Ectodermal cell (in vitro differentiated cells): ENCODE data around the gene AFAP1L2.

ENCODE experiments used
- H3K27ac ChIP-seq: 2 replicates; pipeline ENCODE4 v1.7.0; 2013; ENCODE audit warnings: mild to moderate bottlenecking, low read depth, low read length; ENCODE audit not compliant: insufficient read depth, poor library complexity, severe bottlenecking
- H3K27me3 ChIP-seq: 2 replicates; pipeline ENCODE4 v1.7.0; 2013; ENCODE audit warnings: mild to moderate bottlenecking, low read length; ENCODE audit not compliant: insufficient read depth, control insufficient read depth, poor library complexity, severe bottlenecking
- H3K36me3 ChIP-seq: one replicate; pipeline ENCODE4 v1.7.0; 2013; ENCODE audit warnings: low read length; ENCODE audit not compliant: control insufficient read depth, insufficient read depth
- H3K4me1 ChIP-seq: one replicate; pipeline ENCODE4 v1.7.0; 2013; ENCODE audit warnings: low read length; ENCODE audit not compliant: control insufficient read depth, insufficient read depth
- H3K4me3 ChIP-seq: 2 replicates; pipeline ENCODE4 v1.7.0; 2013; ENCODE audit warnings: low read depth, low read length, control low read depth; ENCODE audit not compliant: insufficient read depth
- H3K9me3 ChIP-seq: 2 replicates; pipeline ENCODE4 v1.7.0; 2013; ENCODE audit warnings: mild to moderate bottlenecking, low read length, moderate library complexity; ENCODE audit not compliant: control insufficient read depth
- WGBS, 2 experiments: methylation state at CpG; one replicate each; pipeline ENCODE4 v1.1.7; 2013; ENCODE audit warnings: missing lambda C conversion rate in 2 of 2; 5-methylcytosine and 5-hydroxymethylcytosine counted together

AFAP1L2 gene

DNA sequence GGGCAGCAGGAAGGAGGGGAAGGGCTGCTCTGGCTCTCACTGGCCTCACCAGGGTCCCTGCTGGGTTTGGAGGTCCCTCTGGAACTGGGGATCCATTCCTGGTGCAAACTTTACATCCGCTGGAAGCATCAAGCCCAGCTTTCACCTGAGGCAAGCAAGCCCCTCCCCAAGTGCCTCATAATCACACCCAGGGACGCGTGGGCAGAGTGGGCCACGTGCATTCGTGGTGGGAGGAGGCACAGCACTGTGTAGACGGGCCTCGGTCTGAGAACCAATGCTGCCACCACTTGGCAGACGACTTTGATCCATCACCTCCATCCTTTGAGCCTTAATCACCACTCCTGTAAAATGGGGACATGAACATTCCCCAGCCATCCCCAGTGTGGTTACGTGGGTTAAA is 91.2 kb downstream of the AFAP1L2 start:
- Histone ChIP-seq H3K4me1 (peaks cover 10% of the 10 kb centered on the region), H3K4me3 (no peak overlapping the region), H3K36me3 (no peaks in the 10 kb centered on the region), H3K27ac (no peak overlapping the region), H3K27me3 (no peaks in the 10 kb centered on the region), H3K9me3 (no peaks in the 10 kb centered on the region)
- 91 to 94% methylated on average over 9 of the region's 9 CpGs for WGBS, 2 experiments

DNA sequence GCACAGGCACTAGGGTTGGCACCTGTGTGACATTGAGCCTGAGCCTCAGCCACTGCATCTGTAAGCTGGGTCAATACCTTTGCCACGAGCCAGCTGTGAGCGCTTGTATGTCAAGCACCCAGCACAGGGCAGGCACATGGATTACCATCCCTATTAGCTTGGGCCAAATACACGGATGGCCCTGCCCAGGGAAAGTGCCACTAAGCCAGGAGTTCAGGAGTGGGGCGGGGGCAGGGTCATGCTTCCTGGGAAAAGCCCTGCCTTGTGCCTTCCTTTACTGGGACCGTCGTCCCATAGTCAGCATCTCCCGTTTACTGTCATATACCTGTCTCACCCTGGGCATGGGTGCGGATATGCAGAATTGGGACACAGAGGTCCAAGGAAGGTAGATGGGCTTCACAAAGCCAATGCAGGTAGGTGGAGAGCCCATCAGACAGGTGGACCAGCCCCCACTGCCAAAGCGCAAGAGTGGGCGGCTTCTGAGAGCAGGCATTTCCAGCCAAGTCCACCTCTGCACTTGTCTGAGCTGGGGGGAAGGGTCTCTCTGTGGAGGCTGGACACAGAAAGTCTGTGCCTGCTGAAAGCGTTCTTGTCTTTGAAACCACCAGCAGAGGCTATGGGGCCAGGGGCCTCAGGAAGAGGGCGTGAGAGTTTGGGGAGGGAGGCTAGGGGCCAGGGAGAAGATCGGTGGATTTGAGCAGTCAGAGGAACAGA is 92.6 kb downstream of the AFAP1L2 start:
- Histone ChIP-seq H3K4me3 (no peak overlapping the region), H3K9me3 (no peaks in the 10 kb centered on the region), H3K36me3 (no peaks in the 10 kb centered on the region), H3K4me1 (peaks cover 9% of the 10 kb centered on the region), H3K27ac (no peak overlapping the region), H3K27me3 (no peaks in the 10 kb centered on the region)
- WGBS, 2 experiments: 89 to 91% methylated on average over 13 of the region's 13 CpGs

GRCh38 chr10:114311023-114311422 is 93.3 kb downstream of the AFAP1L2 start:
- WGBS, 2 experiments: 76% methylated on average over 6 of the region's 6 CpGs
- H3K9me3 ChIP-seq: no peaks in the 10 kb centered on the region
- no peak overlapping the region for H3K4me3 ChIP-seq
- H3K27me3 ChIP-seq: no peaks in the 10 kb centered on the region
- no peaks in the 10 kb centered on the region for H3K36me3 ChIP-seq
- H3K27ac ChIP-seq: no peak overlapping the region
- H3K4me1 ChIP-seq: peaks cover 5% of the 10 kb centered on the region

DNA sequence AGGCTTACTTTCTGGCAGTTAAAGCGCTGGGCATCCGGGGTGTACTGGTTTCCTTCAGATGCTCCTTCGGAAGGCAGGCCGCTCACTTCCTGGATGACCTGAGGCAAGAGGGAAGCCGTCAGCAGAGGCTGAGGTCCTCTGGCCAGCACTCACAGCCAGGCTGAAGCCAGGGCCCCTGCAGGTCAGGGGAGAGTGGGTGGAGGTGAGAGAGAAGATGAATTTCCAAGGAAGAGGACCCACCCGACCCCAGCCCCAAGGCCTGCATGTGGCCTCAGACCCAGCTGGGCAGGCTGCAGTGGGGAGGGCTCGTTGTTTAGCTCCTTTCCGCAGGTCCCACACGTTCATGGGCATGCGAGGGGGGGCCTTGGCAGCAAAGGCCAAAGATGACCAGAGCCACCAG is 94.0 kb downstream of the AFAP1L2 start:
- Histone ChIP-seq H3K27ac (no peak overlapping the region), H3K36me3 (no peaks in the 10 kb centered on the region), H3K4me3 (no peak overlapping the region), H3K4me1 (no peaks in the 10 kb centered on the region), H3K27me3 (no peaks in the 10 kb centered on the region), H3K9me3 (no peaks in the 10 kb centered on the region)
- 89 to 90% methylated on average over 10 of the region's 10 CpGs for WGBS, 2 experiments

GRCh38 chr10:114309364-114309651 is 95.0 kb downstream of the AFAP1L2 start:
- WGBS, 2 experiments: 87 to 89% methylated on average over 3 of the region's 3 CpGs
- no peak overlapping the region for H3K4me3 ChIP-seq
- no peaks in the 10 kb centered on the region for H3K9me3 ChIP-seq

GRCh38 chr10:114308531-114309363 is 95.6 kb downstream of the AFAP1L2 start:
- WGBS, 2 experiments: 88 to 89% methylated on average over 9 of the region's 9 CpGs
- no peaks in the 10 kb centered on the region for H3K36me3 ChIP-seq
- H3K4me1 ChIP-seq: no peaks in the 10 kb centered on the region
- H3K27ac ChIP-seq: no peak overlapping the region
- no peaks in the 10 kb centered on the region for H3K9me3 ChIP-seq
- no peak overlapping the region for H3K4me3 ChIP-seq
- H3K27me3 ChIP-seq: no peaks in the 10 kb centered on the region

More at GRCh38 chr10:114309364-114309651, 95.0 kb downstream of the AFAP1L2 start:
- no peaks in the 10 kb centered on the region for H3K4me1 ChIP-seq
- H3K27me3 ChIP-seq: no peaks in the 10 kb centered on the region
- no peaks in the 10 kb centered on the region for H3K36me3 ChIP-seq
- no peak overlapping the region for H3K27ac ChIP-seq

GRCh38 chr10:114307731-114308130 is 96.6 kb downstream of the AFAP1L2 start:
- WGBS, 2 experiments: 89 to 92% methylated on average over 10 of the region's 10 CpGs
- Histone ChIP-seq H3K9me3 (no peaks in the 10 kb centered on the region), H3K36me3 (no peaks in the 10 kb centered on the region), H3K27ac (no peak overlapping the region), H3K4me3 (no peak overlapping the region), H3K4me1 (no peaks in the 10 kb centered on the region), H3K27me3 (no peaks in the 10 kb centered on the region)

DNA sequence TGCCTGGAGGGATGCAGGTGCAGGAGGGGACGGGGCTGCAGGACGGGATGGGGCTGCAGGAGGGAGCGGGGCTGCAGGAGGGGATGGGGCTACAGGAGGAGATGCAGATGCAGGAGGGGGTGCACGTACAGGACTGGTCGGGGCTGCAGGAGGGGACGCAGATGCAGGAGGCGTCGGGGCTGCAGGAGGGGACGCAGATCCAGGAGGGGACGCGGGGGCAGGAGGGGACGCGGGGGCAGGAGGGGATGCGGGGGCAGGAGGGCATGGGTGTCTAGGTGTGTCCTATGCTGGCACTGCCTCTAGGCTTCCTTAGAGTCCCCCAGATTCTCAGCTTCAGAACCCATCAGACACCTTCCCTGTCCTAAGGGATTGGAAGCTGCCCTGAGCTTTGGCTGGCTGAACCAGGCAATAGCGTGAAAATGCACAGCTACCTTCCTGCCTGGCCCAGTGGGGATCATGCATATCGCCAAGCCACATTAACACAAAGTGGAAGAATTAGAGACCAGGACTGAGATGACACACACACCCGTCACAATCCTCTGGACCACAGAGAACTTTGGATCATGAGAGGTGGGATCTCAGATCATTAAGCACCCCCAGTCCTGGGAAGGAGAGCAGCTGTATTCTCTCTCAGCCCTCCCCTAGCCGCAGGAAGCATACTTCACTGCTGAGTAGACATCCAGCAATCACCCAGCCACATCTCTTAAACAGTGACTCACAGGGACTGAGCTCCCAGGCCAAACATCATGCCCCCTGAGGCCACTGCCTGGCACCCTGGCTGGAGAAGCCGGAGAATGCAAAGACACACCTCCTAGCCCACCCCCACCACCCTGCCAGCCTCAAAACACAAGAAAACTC is 98.0 kb downstream of the AFAP1L2 start:
- H3K27me3 ChIP-seq: no peaks in the 10 kb centered on the region
- H3K27ac ChIP-seq: no peak overlapping the region
- no peaks in the 10 kb centered on the region for H3K4me1 ChIP-seq
- 86 to 87% methylated on average over 15 to 16 of the region's 19 CpGs for WGBS, 2 experiments
- H3K36me3 ChIP-seq: no peaks in the 10 kb centered on the region
- H3K9me3 ChIP-seq: no peaks in the 10 kb centered on the region
- no peak overlapping the region for H3K4me3 ChIP-seq

- Histone ChIP-seq H3K27me3 (no peaks in the 10 kb centered on the region), H3K4me3 (peak overlapping the region; percentile 59), H3K4me1 (no peaks in the 10 kb centered on the region), H3K27ac (no peak overlapping the region), H3K9me3 (no peaks in the 10 kb centered on the region), H3K36me3 (no peaks in the 10 kb centered on the region)
- WGBS, 2 experiments: 89% methylated on average over 18 of the region's 18 CpGs
These were observed 98.8 kb downstream of the AFAP1L2 start for GRCh38 chr10:114305521-114305925.
